ENCODE measurements around the gene ARHGAP35. TPM values are rescaled to one million over a fixed set of nuclear protein-coding genes. Genes with fewer than 3 reads are reported as not detected.

ARHGAP35 gene
- total RNA-seq = 10 to 100 TPM; 20.9 to 74.8 (median 51.2) TPM
- 10 to 100 TPM; 23.1 to 32.5 TPM for polyA plus RNA-seq
- long read RNA-seq, donor 1, full-length matches to known transcripts = 3 of 68 reads
- long read RNA-seq, donor 1, partial matches to known transcripts = 1 of 68 reads
- long read RNA-seq, donor 1, other reads (novel, unspliced or antisense) = 64 of 68 reads
- long read RNA-seq, donor 2, full-length matches to known transcripts = 16 of 16 reads
- long read RNA-seq, donor 2, partial matches to known transcripts = 0 of 16 reads
- long read RNA-seq, donor 2, other reads (novel, unspliced or antisense) = 0 of 16 reads
- long read RNA-seq, donor 3, full-length matches to known transcripts = 4 of 94 reads
- long read RNA-seq, donor 3, partial matches to known transcripts = 86 of 94 reads
- long read RNA-seq, donor 3, other reads (novel, unspliced or antisense) = 4 of 94 reads

DNA sequence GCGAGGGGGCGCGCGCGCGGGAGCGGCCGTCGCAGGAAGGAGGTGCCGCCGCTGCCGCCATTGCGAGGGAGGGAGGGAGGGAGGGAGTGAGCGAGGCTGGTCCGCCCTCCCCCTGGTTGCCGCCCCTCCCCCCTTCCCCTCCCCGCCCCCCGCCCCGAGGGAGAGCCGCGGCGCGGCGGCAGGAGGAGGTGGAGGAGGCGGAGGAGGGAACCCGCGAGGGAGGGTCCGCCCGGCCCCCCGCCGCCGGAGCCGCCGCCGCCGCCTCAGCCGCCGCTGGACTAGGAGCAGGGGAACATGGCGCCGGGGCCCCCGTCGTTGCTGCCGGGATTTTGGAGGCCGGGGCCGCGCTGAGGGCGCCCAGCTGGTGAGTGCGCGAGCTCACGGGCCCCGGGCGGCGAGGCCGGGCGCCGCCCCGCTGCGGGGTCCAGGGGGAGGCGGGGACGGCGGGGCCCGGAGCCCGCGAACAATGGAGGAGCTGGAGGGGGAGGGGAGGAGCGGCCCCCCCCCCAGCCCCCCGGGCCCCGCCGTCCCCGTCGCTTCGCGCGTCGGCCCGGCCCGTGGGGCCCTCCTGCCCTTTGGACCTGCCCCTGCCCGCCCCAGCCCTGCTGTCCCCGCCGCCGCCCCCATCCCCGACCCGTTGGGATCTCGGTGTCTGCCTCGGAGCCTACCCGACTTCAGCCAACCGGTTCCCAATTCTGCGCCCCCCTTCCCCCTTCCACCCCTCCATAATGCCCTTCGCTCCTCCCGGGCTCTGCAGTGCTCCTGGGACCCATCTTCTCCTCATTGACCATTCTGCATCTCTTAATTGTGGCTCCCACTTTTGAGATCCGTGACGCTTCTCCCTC, at the start of gene ARHGAP35:
TSS of gene ARHGAP35 (plus strand) at position 152 of the 845 bp plus-strand sequence. CDS start 57,679 bp downstream, outside the sequence.
- Histone ChIP-seq H3K27ac (peak within 1 kb of the TSS; percentile 95 to 97), H3K4me3 (peak within 1 kb of the TSS; percentile 59), H3K9me3 (no peaks in the 10 kb centered on the region), H3K36me3 (no peaks in the 10 kb centered on the region), H3K4me1 (ENCODE audit: insufficient read depth) (peaks cover 18% of the 10 kb centered on the region), H3K27me3 (no peaks in the 10 kb centered on the region)
- intact Hi-C loops (cut with DNase I) = loop anchor here in 3 of 4 donors (2.0 to 5.0 kb wide), 3 partner anchors 116 to 131 kb away; no protein-coding TSS in a partner anchor
- WGBS, 3 donors = 0 to 1% (median 0%) methylated on average over 12 to 79 of the region's 91 CpGs
- TF ChIP-seq EP300 (IDR thresholded peaks at IDR 0.05) = no peak
- TF ChIP-seq POLR2A (IDR thresholded peaks at IDR 0.05) = no peak
- peak in 1 of 3 donors; percentile 0 for TF ChIP-seq CTCF (IDR thresholded peaks at IDR 0.05)
- DNase-seq = peak in 4 of 5 donors; percentile 41 to 81 (median 73)

DNA sequence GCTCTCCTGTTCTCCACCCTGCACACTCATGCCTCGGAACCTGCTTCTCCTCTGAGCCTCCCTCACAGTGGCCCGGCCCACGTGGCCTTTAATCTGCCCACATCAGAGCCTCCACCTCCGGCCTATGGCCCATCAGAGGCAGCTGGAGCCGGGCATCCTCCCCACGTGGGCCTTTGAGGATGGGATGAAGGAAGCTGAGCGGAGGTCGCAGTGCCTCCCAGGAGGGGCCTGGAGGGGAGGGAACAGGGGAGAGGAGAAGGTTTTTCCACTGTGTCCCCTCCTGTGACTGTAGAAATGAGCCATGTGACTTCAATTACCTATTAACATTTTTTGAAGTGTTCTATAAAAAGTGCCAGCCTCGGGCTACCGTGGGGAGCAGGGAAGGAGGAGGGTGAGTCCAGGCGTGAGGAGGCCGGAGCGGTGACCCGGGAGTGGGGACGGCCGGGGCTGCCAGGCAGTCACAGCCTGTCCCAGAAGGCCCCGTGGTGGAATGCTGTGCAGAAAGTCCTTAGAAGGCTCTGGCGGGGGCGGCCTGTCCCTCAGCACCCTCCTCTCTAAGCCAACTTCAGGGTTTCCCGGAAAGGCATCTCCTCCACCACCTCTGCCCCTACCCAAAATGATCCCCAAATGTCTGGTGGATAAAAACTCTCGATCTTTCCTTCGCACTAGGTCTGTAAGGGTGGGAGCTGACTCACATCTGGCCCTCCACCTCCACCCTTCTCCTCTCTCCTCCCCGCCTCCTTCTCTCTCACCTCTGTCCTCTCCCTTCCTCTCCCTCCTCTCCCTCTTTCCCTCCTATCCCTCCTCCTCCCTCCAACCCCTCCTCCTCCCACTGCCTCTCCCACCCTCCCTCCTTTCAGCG, 47.6 kb upstream of the ARHGAP35 start:
- intact Hi-C loops (cut with DNase I) = no loop called here

DNA sequence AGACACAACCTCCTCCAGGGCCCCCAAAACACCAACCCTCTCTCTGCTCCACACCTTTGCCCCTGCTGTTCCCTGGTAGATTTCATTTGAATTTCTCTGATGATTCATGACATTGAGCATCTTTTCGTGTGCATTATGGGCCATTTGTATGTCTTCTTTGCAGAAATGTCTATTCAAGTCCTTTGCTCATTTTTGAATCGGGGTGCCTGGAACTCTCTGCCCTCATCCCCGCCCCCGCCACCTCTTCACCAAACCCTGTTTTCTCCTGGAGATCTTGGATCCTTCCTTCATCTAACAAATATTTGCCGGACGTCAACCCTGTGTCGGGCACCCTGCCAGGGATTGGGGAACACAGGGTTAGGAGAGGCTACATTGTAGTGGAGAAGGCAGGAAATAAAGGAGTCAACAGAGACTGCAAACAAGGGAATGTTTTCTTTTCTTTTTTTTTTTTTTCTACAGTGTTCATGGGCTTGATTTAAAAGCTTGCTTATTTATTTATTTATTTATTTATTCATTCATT, 46.9 kb upstream of the ARHGAP35 start:
- peaks cover 5% of the 10 kb centered on the region for H3K4me1 ChIP-seq (ENCODE audit: insufficient read depth)
- H3K27ac ChIP-seq = peak overlapping the region; percentile 52 to 77
- no peaks in the 10 kb centered on the region for H3K36me3 ChIP-seq
- TF ChIP-seq EP300 (IDR thresholded peaks at IDR 0.05) (no peak), CTCF (IDR thresholded peaks at IDR 0.05) (no peak), POLR2A (IDR thresholded peaks at IDR 0.05) (no peak)
- H3K4me3 ChIP-seq = no peak overlapping the region
- H3K9me3 ChIP-seq = no peaks in the 10 kb centered on the region
- peak; percentile 87 to 96 (median 90) for DNase-seq
- intact Hi-C loops (cut with DNase I) = no loop called here
- H3K27me3 ChIP-seq = no peaks in the 10 kb centered on the region
- 7 to 8% (median 8%) methylated on average over 7 of the region's 7 CpGs for WGBS, 3 donors

More for the DNA sequence above, 47.6 kb upstream of the ARHGAP35 start:
- peak; percentile 44 to 62 (median 50) for DNase-seq
- H3K4me3 ChIP-seq = no peak overlapping the region
- H3K27me3 ChIP-seq = no peaks in the 10 kb centered on the region
- peak overlapping the region; percentile 52 to 77 for H3K27ac ChIP-seq
- TF ChIP-seq CTCF (IDR thresholded peaks at IDR 0.05) (no peak), EP300 (IDR thresholded peaks at IDR 0.05) (no peak), POLR2A (IDR thresholded peaks at IDR 0.05) (no peak)
- H3K4me1 ChIP-seq (ENCODE audit: insufficient read depth) = peaks cover 5% of the 10 kb centered on the region
- H3K36me3 ChIP-seq = no peaks in the 10 kb centered on the region
- H3K9me3 ChIP-seq = no peaks in the 10 kb centered on the region
- WGBS, 3 donors = 34 to 39% (median 35%) methylated on average over 24 of the region's 24 CpGs

Measured in ovary (tissue), 10 donors.